Activated CD8-positive, alpha-beta memory T cell treated with anti-CD3 and anti-CD28 coated beads, Interleukin-2, amount 10 ng/mL, durations not matched to agents 7 days and 5 days (primary cell): ENCODE measurements around the gene PPM1N. TPM values are rescaled to one million over a fixed set of nuclear protein-coding genes. Genes with fewer than 3 reads are reported as not detected.

ENCODE experiments used
- ATAC-seq: fragments of 150-1000 bp; cut with Tn5 transposase; one replicate; pipeline ENCODE4 v1.10.0; 2021; ENCODE audit warnings: moderate library complexity
- CTCF ChIA-PET: fragments of 350-600 bp; sonication (Branson Sonifier 250); formaldehyde crosslinking; loops from one replicate; lab custom pipeline; 2021; ENCODE audit warnings: antibody characterized with exemption; lab: Charles Lee
- DNase-seq: peaks from one replicate; pipeline ENCODE4 v3.0.0-alpha.2; 2020
- H3K27ac Mint-ChIP-seq: one replicate; pipeline ENCODE4 v1.8.0; 2021; ENCODE audit warnings: mild to moderate bottlenecking, mixed read lengths
- H3K27me3 Mint-ChIP-seq: one replicate; pipeline ENCODE4 v1.8.0; 2021; ENCODE audit warnings: mixed read lengths
- H3K36me3 Mint-ChIP-seq: one replicate; pipeline ENCODE4 v1.8.0; 2021; ENCODE audit warnings: mild to moderate bottlenecking, mixed read lengths
- H3K4me1 Mint-ChIP-seq: one replicate; pipeline ENCODE4 v1.8.0; 2021; ENCODE audit warnings: mixed read lengths
- H3K4me3 Mint-ChIP-seq: one replicate; pipeline ENCODE4 v1.8.0; 2021; ENCODE audit warnings: mild to moderate bottlenecking, moderate library complexity, mixed read lengths
- H3K9me3 Mint-ChIP-seq: one replicate; pipeline ENCODE4 v1.8.0; 2022; ENCODE audit warnings: low read depth, mixed read lengths
- total RNA-seq, 2 experiments: library from RNA; stranded (reverse); gene quantifications; one replicate each; pipeline ENCODE4 v1.2.3, GENCODE V29; 2021

PPM1N gene
- 1 to 10 TPM; 4.3 to 4.5 TPM for total RNA-seq

GRCh38 chr19:45498411-45499195 lies at the start of gene PPM1N:
TSS of gene PPM1N (plus strand) at chr19:45498443. CDS start at chr19:45498473, 30 bp downstream.
- ATAC-seq (peak; percentile 73), DNase-seq (peak; percentile 83)
- no peaks in the 10 kb centered on the region for H3K36me3 Mint-ChIP-seq
- peaks cover 22% of the 10 kb centered on the region for H3K27me3 Mint-ChIP-seq
- H3K4me3 Mint-ChIP-seq = peak within 1 kb of the TSS; percentile 75
- no peaks in the 10 kb centered on the region for H3K9me3 Mint-ChIP-seq
- peaks cover 36% of the 10 kb centered on the region for H3K4me1 Mint-ChIP-seq
- H3K27ac Mint-ChIP-seq = peak within 1 kb of the TSS; percentile 74
- CTCF ChIA-PET = interaction anchor here (0.6 to 8.0 kb wide), 14 partner anchors 9 to 1213 kb away, joined by 3 to 108 read pairs (median 6); partner anchors contain the start of gene GIPR

- ATAC-seq = no peak
- H3K4me1 Mint-ChIP-seq = peaks cover 52% of the 10 kb centered on the region
- no peak for DNase-seq
- H3K36me3 Mint-ChIP-seq = peaks cover 2% of the 10 kb centered on the region
- H3K9me3 Mint-ChIP-seq = no peaks in the 10 kb centered on the region
- H3K27ac Mint-ChIP-seq = peak overlapping the region; percentile 79
- peaks cover 2% of the 10 kb centered on the region for H3K27me3 Mint-ChIP-seq
- CTCF ChIA-PET = interaction anchor here (0.8 to 27.8 kb wide), 6 partner anchors 9 to 33 kb away, joined by 3 to 1113 read pairs (median 16); partner anchors contain the start of gene FOSB
- H3K4me3 Mint-ChIP-seq = peak overlapping the region; percentile 57
These were observed 49.4 kb upstream of the PPM1N start for GRCh38 chr19:45448887-45449299.

GRCh38 chr19:45450012-45450333 lies 48.3 kb upstream of the PPM1N start:
- no peak for DNase-seq
- peak; percentile 46 for ATAC-seq
- peaks cover 6% of the 10 kb centered on the region for H3K27me3 Mint-ChIP-seq
- H3K27ac Mint-ChIP-seq = peak overlapping the region; percentile 99
- peaks cover 46% of the 10 kb centered on the region for H3K4me1 Mint-ChIP-seq
- H3K36me3 Mint-ChIP-seq = peaks cover 2% of the 10 kb centered on the region
- H3K4me3 Mint-ChIP-seq = peak overlapping the region; percentile 93
- CTCF ChIA-PET = interaction anchor here (0.8 to 27.8 kb wide), 5 partner anchors 11 to 32 kb away, joined by 3 to 1113 read pairs (median 8); partner anchors contain the start of gene FOSB
- H3K9me3 Mint-ChIP-seq = no peaks in the 10 kb centered on the region

- ATAC-seq (peak; percentile 22), DNase-seq (peak; percentile 71)
- Mint-ChIP-seq H3K27me3 (peaks cover 6% of the 10 kb centered on the region), H3K4me3 (peak overlapping the region; percentile 84), H3K9me3 (no peaks in the 10 kb centered on the region), H3K4me1 (peaks cover 49% of the 10 kb centered on the region), H3K36me3 (peaks cover 2% of the 10 kb centered on the region), H3K27ac (peak overlapping the region; percentile 92)
- CTCF ChIA-PET = interaction anchor here (1.0 to 2.1 kb wide), 4 partner anchors 12 to 34 kb away, joined by 6 to 7 read pairs (median 6); partner anchors contain the start of gene FOSB
These were observed 47.0 kb upstream of the PPM1N start for GRCh38 chr19:45451131-45451849.

GRCh38 chr19:45451850-45452387 lies 46.3 kb upstream of the PPM1N start:
- Mint-ChIP-seq H3K27ac (peak overlapping the region; percentile 92), H3K36me3 (peaks cover 2% of the 10 kb centered on the region), H3K4me3 (peak overlapping the region; percentile 84), H3K27me3 (peaks cover 6% of the 10 kb centered on the region), H3K9me3 (no peaks in the 10 kb centered on the region), H3K4me1 (peaks cover 51% of the 10 kb centered on the region)
- DNase-seq (no peak), ATAC-seq (no peak)
- CTCF ChIA-PET = interaction anchor here (1.0 to 2.1 kb wide), 4 partner anchors 13 to 33 kb away, joined by 6 to 7 read pairs (median 6); partner anchors contain the start of gene FOSB

GRCh38 chr19:45455707-45456499 lies 42.3 kb upstream of the PPM1N start:
- H3K4me1 Mint-ChIP-seq = peaks cover 29% of the 10 kb centered on the region
- peaks cover 9% of the 10 kb centered on the region for H3K27me3 Mint-ChIP-seq
- CTCF ChIA-PET = interaction anchor here (1.0 to 3.3 kb wide), 7 partner anchors 11 to 28 kb away, joined by 3 to 18 read pairs (median 6); partner anchors contain the start of gene FOSB
- peak; percentile 40 for ATAC-seq
- no peaks in the 10 kb centered on the region for H3K9me3 Mint-ChIP-seq
- no peak overlapping the region for H3K27ac Mint-ChIP-seq
- H3K36me3 Mint-ChIP-seq = no peaks in the 10 kb centered on the region
- no peak overlapping the region for H3K4me3 Mint-ChIP-seq
- DNase-seq = peak; percentile 73

- H3K27me3 Mint-ChIP-seq = peaks cover 11% of the 10 kb centered on the region
- no peak overlapping the region for H3K27ac Mint-ChIP-seq
- CTCF ChIA-PET = interaction anchor here (0.6 to 3.3 kb wide), 10 partner anchors 9 to 323 kb away, joined by 3 to 18 read pairs (median 5); partner anchors contain the start of gene FOSB
- ATAC-seq (no peak), DNase-seq (no peak)
- H3K4me3 Mint-ChIP-seq = no peak overlapping the region
- no peaks in the 10 kb centered on the region for H3K9me3 Mint-ChIP-seq
- H3K4me1 Mint-ChIP-seq = peaks cover 24% of the 10 kb centered on the region
- no peaks in the 10 kb centered on the region for H3K36me3 Mint-ChIP-seq
These were observed 41.8 kb upstream of the PPM1N start for GRCh38 chr19:45456500-45456815.

GRCh38 chr19:45457776-45458175 lies 40.5 kb upstream of the PPM1N start:
- Mint-ChIP-seq H3K4me3 (no peak overlapping the region), H3K27ac (no peak overlapping the region), H3K4me1 (peaks cover 15% of the 10 kb centered on the region), H3K36me3 (no peaks in the 10 kb centered on the region), H3K27me3 (peaks cover 11% of the 10 kb centered on the region), H3K9me3 (no peaks in the 10 kb centered on the region)
- ATAC-seq (no peak), DNase-seq (no peak)
- CTCF ChIA-PET = interaction anchor here (1.3 to 3.3 kb wide), 4 partner anchors 8 to 18 kb away, joined by 3 to 18 read pairs (median 9); partner anchors contain the start of gene FOSB

- H3K27ac Mint-ChIP-seq = no peak overlapping the region
- CTCF ChIA-PET = interaction anchor here (0.5 kb wide), 1 partner anchor 33 kb away, joined by 3 read pairs; no protein-coding TSS in a partner anchor
- H3K4me3 Mint-ChIP-seq = no peak overlapping the region
- no peak for ATAC-seq
- no peaks in the 10 kb centered on the region for H3K9me3 Mint-ChIP-seq
- H3K4me1 Mint-ChIP-seq = peaks cover 8% of the 10 kb centered on the region
- peaks cover 10% of the 10 kb centered on the region for H3K27me3 Mint-ChIP-seq
- DNase-seq = no peak
- no peaks in the 10 kb centered on the region for H3K36me3 Mint-ChIP-seq
These were observed 37.4 kb upstream of the PPM1N start for GRCh38 chr19:45460807-45461347.

GRCh38 chr19:45462174-45462573 lies 36.1 kb upstream of the PPM1N start:
- Mint-ChIP-seq H3K27me3 (peaks cover 10% of the 10 kb centered on the region), H3K4me1 (peaks cover 3% of the 10 kb centered on the region)
- no peak for ATAC-seq

GRCh38 chr19:45463241-45463640 lies 35.0 kb upstream of the PPM1N start:
- Mint-ChIP-seq H3K4me3 (no peak overlapping the region), H3K27me3 (peaks cover 10% of the 10 kb centered on the region), H3K36me3 (no peaks in the 10 kb centered on the region), H3K4me1 (peaks cover 9% of the 10 kb centered on the region), H3K9me3 (no peaks in the 10 kb centered on the region), H3K27ac (no peak overlapping the region)
- ATAC-seq (no peak), DNase-seq (no peak)
- CTCF ChIA-PET = interaction anchor here (1.9 to 6.9 kb wide), 4 partner anchors 15 to 24 kb away, joined by 7 to 111 read pairs (median 9); no protein-coding TSS in a partner anchor

More at GRCh38 chr19:45462174-45462573, 36.1 kb upstream of the PPM1N start:
- no peaks in the 10 kb centered on the region for H3K9me3 Mint-ChIP-seq
- H3K4me3 Mint-ChIP-seq = no peak overlapping the region
- no peak overlapping the region for H3K27ac Mint-ChIP-seq
- CTCF ChIA-PET = interaction anchor here (1.9 to 2.0 kb wide), 2 partner anchors 17 to 23 kb away, joined by 7 to 8 read pairs; no protein-coding TSS in a partner anchor
- no peaks in the 10 kb centered on the region for H3K36me3 Mint-ChIP-seq
- no peak for DNase-seq

- ATAC-seq (no peak), DNase-seq (no peak)
- Mint-ChIP-seq H3K4me1 (peaks cover 11% of the 10 kb centered on the region), H3K27ac (no peak overlapping the region), H3K9me3 (no peaks in the 10 kb centered on the region), H3K4me3 (no peak overlapping the region), H3K27me3 (peaks cover 10% of the 10 kb centered on the region), H3K36me3 (no peaks in the 10 kb centered on the region)
- CTCF ChIA-PET = interaction anchor here (2.0 to 6.9 kb wide), 2 partner anchors 14 to 25 kb away, joined by 10 to 111 read pairs; no protein-coding TSS in a partner anchor
These were observed 34.0 kb upstream of the PPM1N start for GRCh38 chr19:45464274-45464673.
